Upper lobe of left lung (tissue), 6 donors: ENCODE results near the gene KIF3B. TPM values are rescaled to one million over a fixed set of nuclear protein-coding genes. Genes with fewer than 3 reads are reported as not detected.
"Not testable (repeated sequence)": the region's sequence is repeated elsewhere in the genome, so short reads cannot be mapped to it uniquely, and the experiment has no call there.

Experiments
- ATAC-seq, 2 donors: fragments of 200-7000 bp; cut with Tn5 transposase; one replicate each; pipeline ENCODE4 v1.9.1; 2022; ENCODE audit warnings: mild to moderate bottlenecking in 2 of 2, moderate library complexity in 2 of 2; ENCODE audit not compliant: low FRiP score in 2 of 2
- DNase-seq, 2 donors: peaks; one replicate each; pipeline ENCODE4 v3.0.0-alpha.2; 2019 to 2020
- H3K27ac ChIP-seq, 4 donors: fragments of 200-600 bp; sonication (generic); one replicate each; pipeline ENCODE4 v1.5.1; 2016 to 2019
- H3K27me3 ChIP-seq, 4 donors: fragments of 200-600 bp; sonication (generic); one replicate each; pipeline ENCODE4 v1.5.1; 2017 to 2019
- H3K36me3 ChIP-seq, 4 donors: fragments of 200-600 bp; sonication (generic); one replicate each; pipeline ENCODE4 v1.5.1; 2016 to 2019
- H3K4me1 ChIP-seq, 4 donors: fragments of 200-600 bp; sonication (generic); one replicate each; pipeline ENCODE4 v1.5.1; 2018 to 2019
- H3K4me3 ChIP-seq, 4 donors: fragments of 200-600 bp; sonication (generic); one replicate each; pipeline ENCODE4 v1.5.1; 2017 to 2019; ENCODE audit warnings: mild to moderate bottlenecking in 2 of 4, moderate library complexity in 1 of 4
- H3K9me3 ChIP-seq, 4 donors: fragments of 200-600 bp; sonication (generic); one replicate each; pipeline ENCODE4 v1.5.1; 2018 to 2019
- EP300 ChIP-seq, 4 donors: sonication (generic); formaldehyde crosslinking; IDR thresholded peaks; one replicate each; pipeline ENCODE4 v1.5.1; 2017; ENCODE audit warnings: antibody characterized with exemption in 4 of 4, control low read depth in 2 of 4
- POLR2A ChIP-seq, 4 donors: fragments of 450-650 bp; IDR thresholded peaks; one replicate each; pipeline ENCODE4 v1.5.1; 2016 to 2017; ENCODE audit warnings: antibody characterized with exemption in 4 of 4, mild to moderate bottlenecking in 2 of 4
- POLR2AphosphoS5 ChIP-seq, 2 donors: sonication (generic); formaldehyde crosslinking; IDR thresholded peaks; one replicate each; pipeline ENCODE4 v1.5.1; 2017; ENCODE audit warnings: antibody characterized with exemption in 2 of 2
- WGBS, 2 donors: methylation state at CpG; one replicate each; pipeline ENCODE4 v1.1.5; 2017 to 2018; 5-methylcytosine and 5-hydroxymethylcytosine counted together
- total RNA-seq, 6 donors: library from RNA; depleted of rRNA in 4 of 6; stranded (reverse); fragments of >200 nt in 4 of 6; gene quantifications; one replicate each; pipeline versions ENCODE4 v1.1.0 to v1.2.1, GENCODE V29; 2016 to 2021
- TF ChIP-seq, protein P1 (sequence below), 6 experiments: fragments of 450-650 bp in 4 of 6; fragments of 200-600 bp in 2 of 6; sonication (generic) in 2 of 6; IDR thresholded peaks; one replicate each; pipeline ENCODE4 v1.5.1; 2016 to 2019; ENCODE audit warnings: antibody characterized with exemption in 6 of 6
- donor health status: DM: no; HTN: no; CAD: no; lungs with moderate emphysema.
- donor health status: DM: no; HTN: yes; CAD: no; lungs with severe emphysema.

Gene KIF3B
- total RNA-seq, 6 donors from 2014 or later = 14.7 to 37.5 (median 26.7) TPM

- no peak for DNase-seq
- Histone ChIP-seq H3K4me1 (peaks cover 10 to 14% (median 13%) of the 10 kb centered on the region in 4 donors), H3K4me3 (no peak overlapping the region), H3K27me3 (no peaks in the 10 kb centered on the region), H3K27ac (no peak overlapping the region), H3K36me3 (peaks cover 0 to 31% (median 2%) of the 10 kb centered on the region in 4 donors), H3K9me3 (no peaks in the 10 kb centered on the region)
- no peak for ATAC-seq
- WGBS, 2 donors = 91 to 92% methylated on average over 3 of the region's 3 CpGs
- TF ChIP-seq, protein P1, sequence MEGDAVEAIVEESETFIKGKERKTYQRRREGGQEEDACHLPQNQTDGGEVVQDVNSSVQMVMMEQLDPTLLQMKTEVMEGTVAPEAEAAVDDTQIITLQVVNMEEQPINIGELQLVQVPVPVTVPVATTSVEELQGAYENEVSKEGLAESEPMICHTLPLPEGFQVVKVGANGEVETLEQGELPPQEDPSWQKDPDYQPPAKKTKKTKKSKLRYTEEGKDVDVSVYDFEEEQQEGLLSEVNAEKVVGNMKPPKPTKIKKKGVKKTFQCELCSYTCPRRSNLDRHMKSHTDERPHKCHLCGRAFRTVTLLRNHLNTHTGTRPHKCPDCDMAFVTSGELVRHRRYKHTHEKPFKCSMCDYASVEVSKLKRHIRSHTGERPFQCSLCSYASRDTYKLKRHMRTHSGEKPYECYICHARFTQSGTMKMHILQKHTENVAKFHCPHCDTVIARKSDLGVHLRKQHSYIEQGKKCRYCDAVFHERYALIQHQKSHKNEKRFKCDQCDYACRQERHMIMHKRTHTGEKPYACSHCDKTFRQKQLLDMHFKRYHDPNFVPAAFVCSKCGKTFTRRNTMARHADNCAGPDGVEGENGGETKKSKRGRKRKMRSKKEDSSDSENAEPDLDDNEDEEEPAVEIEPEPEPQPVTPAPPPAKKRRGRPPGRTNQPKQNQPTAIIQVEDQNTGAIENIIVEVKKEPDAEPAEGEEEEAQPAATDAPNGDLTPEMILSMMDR (IDR thresholded peaks at IDR 0.05) = no peak
- TF ChIP-seq EP300 (IDR thresholded peaks at IDR 0.05) = no peak
- no peak for TF ChIP-seq POLR2A (IDR thresholded peaks at IDR 0.05)
- TF ChIP-seq POLR2AphosphoS5 (IDR thresholded peaks at IDR 0.05) = no peak
Observed at GRCh38 chr20:32380745-32381144, 103.3 kb downstream of the KIF3B start.

DNA sequence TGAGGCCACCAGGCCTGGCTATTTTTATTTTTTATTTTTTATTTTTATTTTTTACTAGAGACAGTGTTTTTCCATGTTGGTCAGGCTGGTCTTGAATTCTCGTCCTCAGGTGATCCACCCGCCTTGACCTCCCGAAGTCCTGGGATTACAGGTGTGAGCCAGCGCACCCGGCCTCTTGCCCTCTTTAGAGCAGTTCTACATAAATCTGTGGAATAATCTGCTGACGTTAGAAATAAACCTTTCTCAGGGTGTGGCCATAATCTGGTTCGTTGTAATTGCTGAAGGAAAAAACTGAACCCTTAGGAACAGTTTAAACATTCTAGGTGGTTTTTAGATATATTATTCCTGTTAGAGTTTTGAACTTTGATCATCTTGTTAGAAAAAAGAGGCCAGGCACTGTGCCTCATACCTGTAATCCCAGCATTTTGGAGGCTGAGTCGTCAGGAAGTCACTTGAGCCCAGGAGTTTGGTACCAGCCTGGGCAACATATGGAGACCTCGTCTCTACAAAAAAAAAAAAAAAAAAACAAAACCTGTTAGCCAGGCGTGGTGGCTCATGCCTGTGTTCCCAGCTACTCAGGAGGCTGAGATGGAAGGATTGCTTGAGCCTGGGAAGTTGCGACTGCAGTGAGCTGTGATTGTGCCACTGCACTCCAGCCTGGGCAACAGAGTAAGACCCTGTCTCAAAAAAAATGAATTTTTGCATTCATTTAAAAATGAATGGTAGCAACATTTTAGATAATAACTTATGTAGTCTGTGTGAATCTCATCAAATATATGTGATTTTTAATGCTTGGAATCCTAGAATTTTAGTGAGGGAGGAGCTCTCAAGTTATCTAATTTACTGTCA lies 104.9 kb downstream of the KIF3B start:
- H3K4me1 ChIP-seq = peaks cover 19 to 27% (median 23%) of the 10 kb centered on the region in 4 donors
- H3K36me3 ChIP-seq = peaks cover 0 to 21% (median 0%) of the 10 kb centered on the region in 4 donors
- no peak overlapping the region for H3K27ac ChIP-seq
- ATAC-seq (no peak), DNase-seq (no peak)
- no peaks in the 10 kb centered on the region for H3K9me3 ChIP-seq
- WGBS, 2 donors = 89 to 93% methylated on average over 11 of the region's 11 CpGs
- no peaks in the 10 kb centered on the region for H3K27me3 ChIP-seq
- no peak overlapping the region for H3K4me3 ChIP-seq
- TF ChIP-seq POLR2AphosphoS5 (IDR thresholded peaks at IDR 0.05) (no peak), EP300 (IDR thresholded peaks at IDR 0.05) (no peak), POLR2A (IDR thresholded peaks at IDR 0.05) (no peak)
- TF ChIP-seq, protein P1 (IDR thresholded peaks at IDR 0.05) = no peak

GRCh38 chr20:32383441-32383840 lies 106.0 kb downstream of the KIF3B start:
- DNase-seq, H3K9me3 ChIP-seq, ATAC-seq, H3K27me3 ChIP-seq, H3K4me3 ChIP-seq, H3K27ac ChIP-seq: not testable (repeated sequence)
- Histone ChIP-seq H3K4me1 (peaks cover 19 to 27% (median 23%) of the 10 kb centered on the region in 4 donors), H3K36me3 (peaks cover 0 to 18% (median 0%) of the 10 kb centered on the region in 4 donors)
- WGBS, 2 donors = 95 to 96% methylated on average over 9 of the region's 9 CpGs

Other genes with a start within 250 kb of the KIF3B start
- gene HCK, start 225.4 kb upstream of the KIF3B start, total RNA-seq = 10 to 100 TPM; 27.7 to 93.9 (median 69.1) TPM
- 10 to 100 TPM; 26.7 to 48.0 (median 37.1) TPM for gene TM9SF4, start 167.9 kb upstream of the KIF3B start, total RNA-seq
- 10 to 100 TPM; 11.4 to 17.1 (median 14.1) TPM for gene PLAGL2, start 69.9 kb upstream of the KIF3B start, total RNA-seq
- 10 to 100 TPM; 12.6 to 31.5 (median 26.5) TPM for gene POFUT1, start 69.8 kb upstream of the KIF3B start, total RNA-seq
- gene ASXL1, start 80.7 kb downstream of the KIF3B start, total RNA-seq = 100 to 1,000 TPM in 3 of 6 donors, 10 to 100 TPM in 3; 60.6 to 389 (median 88.5) TPM